GM20000 (cell line): ENCODE measurements around the gene SNX24.
A peak's percentile ranks its signal among the peaks of the same experiment; 100 is the strongest.

ENCODE experiments used
- DNase-seq: peaks from one replicate; pipeline ENCODE4 v3.0.0; 2012; ENCODE audit warnings: low spot score
- TF ChIP-seq, protein P1 (sequence below): IDR thresholded peaks from 2 replicates; pipeline ENCODE4 v1.5.1; 2012; ENCODE audit warnings: mild to moderate bottlenecking, control low read depth; ENCODE audit errors: extremely low read depth, missing control alignments

SNX24 gene

DNA sequence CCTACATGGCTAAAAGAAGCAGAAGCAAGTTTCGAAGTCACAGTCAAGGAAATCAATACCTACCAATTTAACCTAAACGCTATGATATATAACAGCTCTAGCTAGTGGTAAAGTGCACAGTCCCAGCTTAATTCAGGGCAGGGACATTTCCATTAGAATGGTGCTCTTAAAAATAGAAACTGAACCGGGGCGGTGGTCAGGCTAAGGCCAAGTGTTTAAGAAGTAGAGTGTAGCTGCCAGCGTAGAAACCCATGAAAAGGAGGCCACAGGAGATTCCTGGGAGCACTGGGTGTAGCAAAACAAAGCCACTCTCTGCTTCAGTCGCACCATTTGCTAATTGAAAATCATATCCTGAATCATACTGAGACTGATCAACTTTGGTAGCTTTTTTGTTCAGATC lies 162.3 kb downstream of the SNX24 start:
- TF ChIP-seq, protein P1, sequence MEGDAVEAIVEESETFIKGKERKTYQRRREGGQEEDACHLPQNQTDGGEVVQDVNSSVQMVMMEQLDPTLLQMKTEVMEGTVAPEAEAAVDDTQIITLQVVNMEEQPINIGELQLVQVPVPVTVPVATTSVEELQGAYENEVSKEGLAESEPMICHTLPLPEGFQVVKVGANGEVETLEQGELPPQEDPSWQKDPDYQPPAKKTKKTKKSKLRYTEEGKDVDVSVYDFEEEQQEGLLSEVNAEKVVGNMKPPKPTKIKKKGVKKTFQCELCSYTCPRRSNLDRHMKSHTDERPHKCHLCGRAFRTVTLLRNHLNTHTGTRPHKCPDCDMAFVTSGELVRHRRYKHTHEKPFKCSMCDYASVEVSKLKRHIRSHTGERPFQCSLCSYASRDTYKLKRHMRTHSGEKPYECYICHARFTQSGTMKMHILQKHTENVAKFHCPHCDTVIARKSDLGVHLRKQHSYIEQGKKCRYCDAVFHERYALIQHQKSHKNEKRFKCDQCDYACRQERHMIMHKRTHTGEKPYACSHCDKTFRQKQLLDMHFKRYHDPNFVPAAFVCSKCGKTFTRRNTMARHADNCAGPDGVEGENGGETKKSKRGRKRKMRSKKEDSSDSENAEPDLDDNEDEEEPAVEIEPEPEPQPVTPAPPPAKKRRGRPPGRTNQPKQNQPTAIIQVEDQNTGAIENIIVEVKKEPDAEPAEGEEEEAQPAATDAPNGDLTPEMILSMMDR, result no peak
- no peak for DNase-seq

DNA sequence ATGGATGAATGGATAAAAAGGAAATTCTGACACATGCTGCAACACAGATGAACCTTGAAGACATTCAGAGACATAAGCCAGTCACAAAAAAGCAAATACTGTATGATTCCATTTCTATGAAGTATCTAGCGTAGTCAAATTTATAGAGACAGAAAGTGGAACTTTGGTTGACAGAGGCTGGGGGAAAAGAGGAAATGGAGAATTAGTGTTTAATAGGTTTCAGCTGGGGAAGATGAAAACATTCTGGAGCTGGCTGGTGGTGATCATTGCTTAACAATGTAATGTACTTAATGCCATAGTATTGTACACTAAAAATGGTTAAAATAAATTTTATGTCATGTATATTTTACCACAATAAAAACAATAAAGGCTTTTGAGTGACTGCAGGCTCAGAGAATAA lies 166.9 kb downstream of the SNX24 start:
- DNase-seq, result no peak
- TF ChIP-seq, protein P1, result no peak

DNA sequence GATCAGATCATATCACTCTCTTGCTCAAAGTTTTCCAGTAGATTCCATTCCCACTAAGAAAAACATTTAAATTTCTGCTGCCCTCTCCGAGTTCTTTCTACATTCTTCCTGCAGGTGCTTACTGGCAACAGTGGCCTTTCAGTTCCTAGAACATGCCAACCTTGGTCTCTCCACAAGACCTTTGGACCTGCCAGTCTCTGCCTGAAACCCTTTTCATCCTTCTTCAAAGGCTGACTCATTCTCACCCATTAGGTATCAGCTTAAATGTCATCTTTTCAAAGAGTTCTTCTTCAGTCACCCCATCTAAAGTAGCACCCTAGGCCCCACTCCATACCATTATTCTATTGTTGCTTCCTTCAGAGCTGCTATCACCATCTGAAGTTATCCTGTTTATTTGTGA lies 169.3 kb downstream of the SNX24 start:
- no peak for DNase-seq
- TF ChIP-seq, protein P1, result no peak

DNA sequence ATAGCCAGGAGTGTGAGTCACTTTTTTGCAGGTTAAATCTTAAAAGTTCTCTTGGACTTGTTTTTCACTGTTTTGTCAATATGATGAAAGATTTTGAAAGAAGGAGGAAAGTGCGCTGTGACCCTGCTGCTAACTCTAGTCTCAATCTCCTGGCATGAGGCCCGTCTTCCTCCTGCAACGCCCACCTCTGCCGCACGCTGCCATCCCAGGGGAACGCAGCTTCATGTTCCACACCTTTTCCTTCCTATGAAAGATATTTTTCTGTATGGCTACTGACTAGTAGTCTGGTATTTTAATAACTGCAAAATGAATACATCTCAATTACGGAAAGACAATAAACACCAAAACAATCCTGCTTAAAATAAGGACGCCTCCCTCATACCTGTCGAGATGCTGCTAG lies 182.8 kb downstream of the SNX24 start:
- TF ChIP-seq, protein P1, result no peak
- no peak for DNase-seq

DNA sequence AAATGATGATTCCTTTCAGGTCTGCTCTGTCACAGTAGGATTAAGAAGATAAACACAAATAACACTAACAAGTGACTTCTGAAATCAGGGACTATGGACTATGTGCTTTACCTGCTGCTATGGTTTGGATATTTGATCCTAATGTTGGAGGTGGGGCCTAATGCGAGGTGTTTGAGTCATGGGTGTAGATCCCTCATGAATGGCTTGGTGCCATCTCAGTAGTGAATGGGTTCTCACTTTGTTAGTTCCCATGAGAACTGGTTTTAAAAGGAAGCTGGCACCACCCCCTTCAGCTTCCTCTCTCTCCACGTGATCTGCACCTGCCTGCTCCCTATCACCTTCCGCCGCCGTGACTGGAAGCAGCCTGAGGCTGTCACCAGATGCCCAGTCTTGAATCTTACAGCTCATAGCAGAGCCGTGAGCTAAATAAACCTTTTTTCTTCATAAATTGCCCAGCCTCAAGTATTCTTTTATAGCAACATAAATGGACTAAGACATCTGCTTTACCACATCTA lies 187.8 kb downstream of the SNX24 start:
- no peak for DNase-seq
- TF ChIP-seq, protein P1, result no peak

DNA sequence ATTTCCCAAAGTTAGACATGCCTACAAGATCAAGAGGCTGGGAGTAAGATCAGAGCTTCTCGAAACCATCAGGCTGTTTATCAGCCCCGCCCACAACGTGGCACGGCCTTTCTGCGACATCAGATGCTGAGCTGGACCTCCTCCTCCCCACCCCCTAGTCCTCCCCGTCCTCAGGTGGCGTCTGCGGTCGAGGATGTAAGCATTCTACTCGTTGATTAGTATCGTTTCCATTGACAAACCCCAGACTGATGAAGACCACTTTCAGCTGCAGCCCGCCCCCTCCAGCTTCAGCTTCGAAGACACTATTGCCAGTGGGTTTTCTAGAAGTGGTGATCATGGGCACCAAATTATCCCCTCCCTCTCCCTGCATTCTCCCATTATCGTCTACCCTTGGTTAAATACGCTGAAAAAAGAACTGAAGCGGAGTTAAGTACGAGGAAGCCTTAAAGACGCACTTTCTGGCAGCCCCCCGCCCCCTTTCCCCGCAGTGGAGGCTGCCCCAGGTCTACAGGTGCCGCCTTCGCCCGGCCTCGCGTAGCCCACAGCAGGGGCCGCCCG lies 190.0 kb downstream of the SNX24 start:
- DNase-seq, result peak; percentile 42
- TF ChIP-seq, protein P1, result no peak

DNA sequence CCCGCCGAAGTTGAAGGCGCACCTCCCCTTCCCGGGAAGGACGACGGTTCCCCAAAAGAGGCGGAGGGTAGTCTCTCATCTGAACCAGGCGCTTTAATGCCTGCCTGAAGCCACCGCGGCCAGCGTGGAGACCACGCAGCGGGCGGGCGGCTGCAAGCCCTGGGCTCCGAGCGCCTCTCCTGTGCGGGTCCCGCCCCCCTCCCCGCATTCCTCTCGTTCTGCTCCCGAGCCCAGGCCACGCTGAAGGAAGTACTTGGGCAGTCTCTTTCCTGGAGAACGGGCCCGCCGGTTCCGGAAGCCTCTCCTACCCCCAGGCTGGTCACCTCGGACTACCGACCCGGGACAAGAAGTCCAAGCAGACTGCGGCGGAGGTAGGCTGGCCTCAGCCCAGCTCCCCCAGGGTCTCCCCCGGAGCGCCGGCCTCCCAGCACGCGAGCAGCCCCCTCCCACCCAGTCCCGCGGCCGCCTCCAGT lies 190.5 kb downstream of the SNX24 start:
- DNase-seq, result peak; percentile 42

More for the DNA sequence above, 190.5 kb downstream of the SNX24 start:
- TF ChIP-seq, protein P1, result no peak
